ENCODE measurements around the gene SLC22A12. TPM values are rescaled to one million over a fixed set of nuclear protein-coding genes. Genes with fewer than 3 reads are reported as not detected.

SLC22A12 gene
- polyA plus RNA-seq, 1 experiment, result not detected

DNA sequence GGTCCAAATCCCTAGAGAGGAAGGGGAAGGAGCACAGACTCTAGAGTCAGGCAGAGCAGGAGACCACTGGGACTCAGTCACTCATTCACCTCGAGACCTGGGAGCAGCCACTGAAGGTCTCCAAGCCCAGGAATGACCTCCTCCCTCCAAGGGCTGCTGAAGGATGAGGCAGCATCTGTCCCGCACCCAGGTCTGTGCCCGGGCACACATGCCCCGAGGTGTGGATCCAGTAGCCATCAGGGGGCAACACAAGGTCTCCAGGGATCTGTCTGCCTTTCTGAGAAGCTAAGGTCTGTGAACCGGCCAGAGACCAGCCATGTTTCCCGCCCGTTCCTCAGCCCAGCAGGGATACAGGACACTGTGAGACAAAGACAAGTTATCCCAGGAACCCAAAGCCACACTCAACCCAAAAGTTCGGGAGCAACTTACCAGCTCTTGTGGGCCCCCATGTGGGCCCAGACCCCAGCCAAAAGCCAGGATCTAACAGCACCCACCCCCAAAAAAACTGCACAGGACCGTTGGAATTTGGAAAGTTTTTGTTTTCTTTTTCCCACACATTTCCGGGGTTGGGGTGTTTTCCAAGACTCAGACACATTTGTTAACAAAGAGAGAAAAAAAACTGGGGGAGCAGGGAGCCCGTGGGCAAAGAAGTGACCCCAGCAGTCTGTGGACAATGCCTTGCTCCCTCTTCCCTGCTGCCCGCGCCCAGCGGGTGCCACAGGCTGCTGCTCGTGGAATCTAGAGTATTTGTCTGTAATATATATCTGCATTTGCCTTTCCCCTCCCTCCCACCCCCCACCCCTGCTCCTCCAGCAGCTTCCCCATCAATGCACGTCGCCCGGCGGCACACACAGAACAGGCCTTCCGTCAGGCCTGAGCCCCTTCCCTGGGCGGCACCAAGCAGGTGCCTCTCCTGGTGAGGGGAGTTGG is 14.9 kb downstream of the SLC22A12 start:
- no peak for TF ChIP-seq CTCF (IDR thresholded peaks at IDR 0.05; ENCODE audit: insufficient read depth, low read depth, low read length)
- ChIA-PET CTCF (interaction anchor here (1.8 kb wide), 1 partner anchor 16 kb away, joined by 5 read pairs; no protein-coding TSS in a partner anchor), POLR2A (no interaction called here)
- Histone ChIP-seq H3K36me3 (ENCODE audit: control insufficient read depth, insufficient read depth, low read length) (no peaks in the 10 kb centered on the region), H3K4me3 (ENCODE audit: low read depth, low read length) (no peak overlapping the region), H3K27me3 (ENCODE audit: control insufficient read depth, insufficient read depth, low read length) (peaks cover 15% of the 10 kb centered on the region)
- DNase-seq (ENCODE audit: low read depth), result no peak

DNA sequence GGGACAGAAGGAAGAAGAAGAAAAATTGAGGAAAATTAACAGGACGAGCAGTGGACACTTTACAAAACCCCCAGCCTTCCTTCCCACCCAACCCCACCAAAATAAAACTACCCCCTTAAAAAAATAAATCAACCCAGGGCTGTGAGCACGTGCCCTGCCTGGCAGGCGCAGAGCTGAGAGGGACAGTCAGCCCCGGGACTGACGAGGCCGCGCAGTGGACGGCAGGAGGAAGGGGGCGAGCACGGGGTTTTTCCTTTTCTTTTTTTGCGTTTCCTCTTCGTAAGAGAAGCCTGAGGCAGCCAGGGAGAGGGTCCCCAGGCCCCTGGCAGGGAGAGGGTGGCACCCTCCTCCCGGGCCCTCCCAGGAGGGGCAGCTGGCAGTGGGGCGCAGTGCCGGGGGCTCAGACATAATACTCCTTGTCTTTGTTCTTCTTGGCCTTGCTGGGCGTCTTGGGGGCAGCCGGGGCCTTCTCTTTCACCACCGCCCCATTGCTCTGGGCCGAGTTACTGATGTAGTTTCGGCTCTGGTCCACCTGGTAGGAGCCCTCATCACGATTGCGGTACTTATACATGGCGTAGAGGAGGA is 15.9 kb downstream of the SLC22A12 start:
- no peak overlapping the region for H3K4me3 ChIP-seq (ENCODE audit: low read depth, low read length)
- TF ChIP-seq CTCF (IDR thresholded peaks at IDR 0.05; ENCODE audit: insufficient read depth, low read depth, low read length), result no peak
- H3K27me3 ChIP-seq (ENCODE audit: control insufficient read depth, insufficient read depth, low read length), result peaks cover 15% of the 10 kb centered on the region
- ChIA-PET CTCF (no interaction called here), POLR2A (no interaction called here)
- no peak for DNase-seq (ENCODE audit: low read depth)
- no peaks in the 10 kb centered on the region for H3K36me3 ChIP-seq (ENCODE audit: control insufficient read depth, insufficient read depth, low read length)

DNA sequence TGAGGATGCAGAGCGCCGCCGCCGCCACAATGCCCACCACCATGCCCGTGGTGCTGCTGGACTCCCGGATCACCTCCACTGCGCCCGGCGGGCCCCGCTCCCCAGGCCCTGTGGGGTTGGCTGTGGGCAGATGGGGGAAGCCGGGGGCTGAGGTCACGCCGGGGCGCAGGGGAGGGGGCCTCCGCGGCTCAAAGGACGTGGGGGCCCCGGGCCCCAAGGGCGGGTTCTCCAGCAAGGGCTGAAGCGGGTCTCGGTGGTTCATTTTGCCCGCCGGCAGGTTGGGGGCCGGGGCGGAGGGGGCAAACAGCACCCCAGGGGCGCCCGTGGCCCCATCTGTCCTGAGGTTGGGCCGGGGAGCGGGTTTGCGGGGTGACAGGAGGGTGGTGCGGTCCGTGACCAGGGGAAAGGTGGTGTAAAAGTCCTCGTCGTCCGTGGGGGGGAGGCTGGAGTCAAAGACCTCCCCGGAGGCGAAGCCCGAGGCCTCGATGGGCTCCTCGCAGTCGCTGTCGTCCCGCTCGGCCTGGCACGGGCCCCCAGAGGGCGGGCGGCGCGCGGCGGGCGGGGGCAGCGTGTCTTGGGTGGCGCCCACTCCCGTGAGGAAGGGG is 16.5 kb downstream of the SLC22A12 start:
- no peak for DNase-seq (ENCODE audit: low read depth)
- ChIA-PET CTCF (no interaction called here), POLR2A (no interaction called here)
- Histone ChIP-seq H3K4me3 (ENCODE audit: low read depth, low read length) (no peak overlapping the region), H3K36me3 (ENCODE audit: control insufficient read depth, insufficient read depth, low read length) (no peaks in the 10 kb centered on the region), H3K27me3 (ENCODE audit: control insufficient read depth, insufficient read depth, low read length) (peaks cover 15% of the 10 kb centered on the region)
- no peak for TF ChIP-seq CTCF (IDR thresholded peaks at IDR 0.05; ENCODE audit: insufficient read depth, low read depth, low read length)

DNA sequence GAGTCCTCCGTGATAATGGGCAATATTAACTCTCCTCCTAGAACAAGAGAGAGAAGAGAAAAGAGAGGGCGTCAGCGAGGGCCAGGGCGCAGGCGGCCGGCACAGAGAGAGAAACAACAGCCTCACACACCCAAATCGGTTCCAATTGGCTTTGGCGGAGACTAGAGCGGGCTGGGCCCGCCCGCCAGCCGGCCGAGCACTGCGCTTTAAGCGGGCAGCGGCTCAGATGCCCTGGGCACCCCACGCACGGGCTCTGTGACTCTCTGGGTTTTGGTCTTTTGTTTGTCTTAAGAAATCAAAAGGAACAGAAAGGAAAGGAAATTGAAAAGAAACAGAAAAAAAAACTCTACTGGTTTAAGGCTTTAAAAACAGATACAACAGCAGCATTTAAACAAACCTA is 17.0 kb downstream of the SLC22A12 start:
- ChIA-PET POLR2A (no interaction called here), CTCF (no interaction called here)
- no peak for TF ChIP-seq CTCF (IDR thresholded peaks at IDR 0.05; ENCODE audit: insufficient read depth, low read depth, low read length)
- DNase-seq (ENCODE audit: low read depth), result no peak
- no peak overlapping the region for H3K4me3 ChIP-seq (ENCODE audit: low read depth, low read length)
- H3K27me3 ChIP-seq (ENCODE audit: control insufficient read depth, insufficient read depth, low read length), result peaks cover 16% of the 10 kb centered on the region
- H3K36me3 ChIP-seq (ENCODE audit: control insufficient read depth, insufficient read depth, low read length), result no peaks in the 10 kb centered on the region

DNA sequence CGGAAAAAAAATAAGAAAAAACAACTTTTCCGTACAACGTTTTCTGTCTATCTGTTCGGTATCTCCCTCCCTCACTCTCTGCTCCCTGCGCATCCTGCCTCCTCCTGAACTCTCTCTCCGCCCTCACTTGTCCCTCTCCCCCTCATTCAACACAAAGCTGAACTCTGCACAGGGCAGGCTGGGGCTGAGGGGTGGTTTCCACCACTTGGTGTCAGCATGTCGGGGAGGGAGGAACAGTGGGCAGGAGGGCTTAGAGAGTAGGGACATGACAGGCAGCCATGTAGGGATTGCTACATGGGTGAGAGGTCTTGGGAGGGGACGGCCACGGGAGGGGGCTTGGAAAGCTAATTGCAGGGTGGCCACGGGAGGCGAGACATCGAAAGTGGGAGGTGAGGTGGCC is 17.6 kb downstream of the SLC22A12 start:
- no peak for TF ChIP-seq CTCF (IDR thresholded peaks at IDR 0.05; ENCODE audit: insufficient read depth, low read depth, low read length)
- ChIA-PET CTCF (no interaction called here), POLR2A (no interaction called here)
- no peak for DNase-seq (ENCODE audit: low read depth)
- H3K36me3 ChIP-seq (ENCODE audit: control insufficient read depth, insufficient read depth, low read length), result no peaks in the 10 kb centered on the region
- H3K4me3 ChIP-seq (ENCODE audit: low read depth, low read length), result no peak overlapping the region
- peaks cover 19% of the 10 kb centered on the region for H3K27me3 ChIP-seq (ENCODE audit: control insufficient read depth, insufficient read depth, low read length)
